ENCODE results near the gene WHAMM. TPM values are rescaled to one million over a fixed set of nuclear protein-coding genes. Genes with fewer than 3 reads are reported as not detected.

The WHAMM gene
- total RNA-seq, 1 donor from 2014 or later: 9.9 TPM

DNA sequence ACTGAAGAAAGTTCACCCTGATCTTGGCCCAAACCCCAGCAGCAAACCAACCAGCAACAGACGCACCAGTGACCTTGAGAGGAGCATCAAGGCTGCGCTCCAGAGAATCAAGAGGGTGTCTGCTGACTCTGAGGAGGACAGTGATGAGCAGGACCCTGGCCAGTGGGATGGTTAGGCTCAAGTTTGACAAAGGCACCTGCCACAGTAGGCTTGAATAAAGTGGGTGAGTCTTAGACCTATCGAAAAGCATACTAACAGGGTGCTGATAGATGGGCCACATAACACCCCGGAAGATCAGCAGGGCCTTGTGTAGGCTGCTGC, 23.9 kb downstream of the WHAMM start:
- intact Hi-C loops (cut with DNase I): no loop called here
- ATAC-seq (peak; percentile 14 to 23), DNase-seq (no peak)
- TF ChIP-seq CTCF (IDR thresholded peaks at IDR 0.05): no peak
- Histone ChIP-seq H3K27me3 (ENCODE audit: low read depth) (no peaks in the 10 kb centered on the region), H3K27ac (no peak overlapping the region), H3K4me3 (no peak overlapping the region), H3K4me1 (peaks cover 14% of the 10 kb centered on the region), H3K36me3 (peaks cover 99% of the 10 kb centered on the region), H3K9me3 (no peaks in the 10 kb centered on the region)

DNA sequence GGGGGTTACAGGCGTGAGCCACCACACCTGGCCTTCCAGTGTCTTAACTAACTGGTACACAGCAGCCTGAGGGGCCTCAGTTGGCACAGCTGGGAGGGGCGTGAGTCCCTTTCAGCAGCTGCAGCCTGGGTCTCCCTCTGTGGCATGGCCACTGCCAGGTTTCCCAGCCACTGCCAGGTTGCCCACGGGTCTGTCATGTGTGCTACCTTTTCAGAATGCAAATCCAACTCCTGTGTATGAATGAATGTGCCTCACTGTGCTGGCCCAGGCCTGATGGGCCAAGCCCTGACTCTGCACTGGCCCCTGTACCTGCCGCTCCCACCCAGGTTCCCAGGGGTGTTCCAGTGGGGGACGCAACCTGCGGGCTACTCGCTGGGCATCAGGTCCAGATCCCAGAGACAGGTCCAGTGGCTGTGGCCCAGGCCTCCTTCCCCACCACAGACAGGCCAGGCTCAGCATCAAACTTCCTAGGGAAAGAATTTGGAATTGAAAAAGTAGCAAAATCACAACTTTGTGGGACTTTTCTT, 26.0 kb downstream of the WHAMM start:
- no peaks in the 10 kb centered on the region for H3K27me3 ChIP-seq (ENCODE audit: low read depth)
- no peak for ATAC-seq
- no peak for TF ChIP-seq CTCF (IDR thresholded peaks at IDR 0.05)
- DNase-seq: no peak
- peaks cover 78% of the 10 kb centered on the region for H3K36me3 ChIP-seq
- no peak overlapping the region for H3K4me3 ChIP-seq
- H3K27ac ChIP-seq: no peak overlapping the region
- H3K4me1 ChIP-seq: peaks cover 14% of the 10 kb centered on the region
- H3K9me3 ChIP-seq: no peaks in the 10 kb centered on the region
- intact Hi-C loops (cut with DNase I): no loop called here

- ATAC-seq (no peak), DNase-seq (no peak)
- Histone ChIP-seq H3K27me3 (ENCODE audit: low read depth) (no peaks in the 10 kb centered on the region), H3K27ac (no peak overlapping the region), H3K4me1 (no peaks in the 10 kb centered on the region), H3K4me3 (no peak overlapping the region), H3K9me3 (no peaks in the 10 kb centered on the region), H3K36me3 (peaks cover 51% of the 10 kb centered on the region)
- TF ChIP-seq CTCF (IDR thresholded peaks at IDR 0.05): no peak
- intact Hi-C loops (cut with DNase I): no loop called here
Measured at GRCh38 chr15:82838096-82838735, 28.8 kb downstream of the WHAMM start.

GRCh38 chr15:82839136-82839535, 29.7 kb downstream of the WHAMM start:
- Histone ChIP-seq H3K27me3 (ENCODE audit: low read depth) (no peaks in the 10 kb centered on the region), H3K36me3 (peaks cover 41% of the 10 kb centered on the region), H3K9me3 (no peaks in the 10 kb centered on the region), H3K4me1 (no peaks in the 10 kb centered on the region), H3K4me3 (no peak overlapping the region), H3K27ac (no peak overlapping the region)
- no peak for DNase-seq
- ATAC-seq: no peak
- no peak for TF ChIP-seq CTCF (IDR thresholded peaks at IDR 0.05)
- intact Hi-C loops (cut with DNase I): no loop called here

GRCh38 chr15:82840166-82840565, 30.7 kb downstream of the WHAMM start:
- Histone ChIP-seq H3K4me1 (no peaks in the 10 kb centered on the region), H3K27me3 (ENCODE audit: low read depth) (no peaks in the 10 kb centered on the region), H3K9me3 (no peaks in the 10 kb centered on the region), H3K4me3 (no peak overlapping the region), H3K36me3 (peaks cover 31% of the 10 kb centered on the region), H3K27ac (no peak overlapping the region)
- intact Hi-C loops (cut with DNase I): no loop called here
- no peak for ATAC-seq
- no peak for DNase-seq
- TF ChIP-seq CTCF (IDR thresholded peaks at IDR 0.05): no peak

Data from lower lobe of right lung (tissue), 2 donors.